ENCODE measurements around the gene FGD6.

DNA sequence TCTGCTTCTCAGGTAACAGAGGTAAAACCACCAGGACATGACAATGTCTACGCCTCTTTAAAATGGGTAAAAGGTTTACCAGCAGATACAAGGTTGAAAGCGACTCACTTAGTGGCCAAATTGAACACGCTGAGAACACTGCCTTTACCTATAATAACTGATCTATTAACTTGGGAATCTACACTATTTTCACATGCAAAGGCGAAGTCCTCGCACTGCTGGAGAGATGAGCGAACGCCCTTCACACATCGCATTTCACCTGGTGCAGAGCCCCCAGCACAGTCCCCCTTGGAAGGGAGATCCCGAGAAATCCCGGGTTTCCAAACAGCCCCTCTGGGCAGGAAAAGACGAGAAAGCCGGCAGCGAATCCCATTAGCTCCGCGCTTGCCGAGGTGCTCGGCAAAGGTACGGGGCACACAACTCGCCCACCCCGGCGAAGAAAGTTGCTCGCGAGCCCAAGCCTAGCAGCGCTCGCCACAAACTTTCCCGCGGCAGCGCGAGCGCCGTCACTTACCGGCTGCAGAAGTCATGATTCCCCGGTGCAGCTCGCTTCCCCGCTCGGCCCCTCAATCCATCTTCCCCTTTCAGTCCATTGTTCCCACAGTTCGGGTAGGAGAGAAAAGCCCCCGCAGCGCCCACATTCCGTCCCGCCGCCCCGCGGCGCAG lies 423 bp downstream of the FGD6 start:
- TF ChIP-seq, protein P1, sequence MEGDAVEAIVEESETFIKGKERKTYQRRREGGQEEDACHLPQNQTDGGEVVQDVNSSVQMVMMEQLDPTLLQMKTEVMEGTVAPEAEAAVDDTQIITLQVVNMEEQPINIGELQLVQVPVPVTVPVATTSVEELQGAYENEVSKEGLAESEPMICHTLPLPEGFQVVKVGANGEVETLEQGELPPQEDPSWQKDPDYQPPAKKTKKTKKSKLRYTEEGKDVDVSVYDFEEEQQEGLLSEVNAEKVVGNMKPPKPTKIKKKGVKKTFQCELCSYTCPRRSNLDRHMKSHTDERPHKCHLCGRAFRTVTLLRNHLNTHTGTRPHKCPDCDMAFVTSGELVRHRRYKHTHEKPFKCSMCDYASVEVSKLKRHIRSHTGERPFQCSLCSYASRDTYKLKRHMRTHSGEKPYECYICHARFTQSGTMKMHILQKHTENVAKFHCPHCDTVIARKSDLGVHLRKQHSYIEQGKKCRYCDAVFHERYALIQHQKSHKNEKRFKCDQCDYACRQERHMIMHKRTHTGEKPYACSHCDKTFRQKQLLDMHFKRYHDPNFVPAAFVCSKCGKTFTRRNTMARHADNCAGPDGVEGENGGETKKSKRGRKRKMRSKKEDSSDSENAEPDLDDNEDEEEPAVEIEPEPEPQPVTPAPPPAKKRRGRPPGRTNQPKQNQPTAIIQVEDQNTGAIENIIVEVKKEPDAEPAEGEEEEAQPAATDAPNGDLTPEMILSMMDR (optimal IDR thresholded peaks at IDR 0.05 in 1 of 3, IDR thresholded peaks at IDR 0.05 in 1 of 3, conservative IDR thresholded peaks at IDR 0.05 in 1 of 3; ENCODE audit: extremely low read depth in 1 of 3, insufficient read depth in 2 of 3, low read length in 3 of 3) = no peak
- no peak for TF ChIP-seq EZH2 (IDR thresholded peaks at IDR 0.05; ENCODE audit: low read length)

All from keratinocyte (primary cell).